ENCODE data around the gene OR51A2. TPM values are rescaled to one million over a fixed set of nuclear protein-coding genes. Genes with fewer than 3 reads are reported as not detected.

The OR51A2 gene
- total RNA-seq, 1 donor from 2014 or later = not detected

DNA sequence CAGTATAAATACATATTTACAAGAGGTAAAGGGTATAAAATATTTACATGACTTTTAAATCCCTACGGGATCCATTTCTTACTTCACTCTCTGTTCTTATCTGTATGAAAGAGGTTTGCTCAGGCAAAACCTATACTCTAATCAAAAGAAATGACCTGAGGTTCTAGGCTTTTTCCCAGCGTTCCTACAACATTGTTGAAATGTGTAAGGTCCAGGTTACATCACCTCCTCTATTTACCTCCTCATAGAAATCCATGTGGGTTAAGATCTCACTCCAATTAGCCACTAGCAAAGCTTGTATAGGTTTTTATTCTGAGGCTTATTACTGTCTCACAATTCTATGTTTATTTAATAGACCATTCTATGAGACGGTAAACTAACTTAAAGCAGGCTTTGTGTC is 27.2 kb upstream of the OR51A2 start:
- TF ChIP-seq CTCF (IDR thresholded peaks at IDR 0.05) (no peak), POLR2AphosphoS5 (IDR thresholded peaks at IDR 0.05; ENCODE audit: insufficient read depth in 1 of 2, low read depth in 1 of 2) (no peak), POLR2A (IDR thresholded peaks at IDR 0.05) (no peak)
- Histone ChIP-seq H3K27me3 (no peaks in the 10 kb centered on the region), H3K4me1 (no peaks in the 10 kb centered on the region), H3K36me3 (no peaks in the 10 kb centered on the region), H3K4me3 (no peak overlapping the region), H3K9me3 (no peaks in the 10 kb centered on the region), H3K27ac (no peak overlapping the region)
- intact Hi-C loops (cut with DNase I) = no loop called here
- no peak for DNase-seq (ENCODE audit: extremely low spot score in 2 of 2)

GRCh38 chr11:4979036-4979435 is 23.5 kb upstream of the OR51A2 start:
- Histone ChIP-seq H3K9me3 (no peaks in the 10 kb centered on the region), H3K4me1 (no peaks in the 10 kb centered on the region), H3K36me3 (no peaks in the 10 kb centered on the region), H3K4me3 (no peak overlapping the region), H3K27ac (no peak overlapping the region), H3K27me3 (no peaks in the 10 kb centered on the region)
- TF ChIP-seq POLR2A (IDR thresholded peaks at IDR 0.05) (no peak), POLR2AphosphoS5 (IDR thresholded peaks at IDR 0.05; ENCODE audit: insufficient read depth in 1 of 2, low read depth in 1 of 2) (no peak), CTCF (IDR thresholded peaks at IDR 0.05) (no peak)
- intact Hi-C loops (cut with DNase I) = no loop called here
- no peak for DNase-seq (ENCODE audit: extremely low spot score in 2 of 2)

- Histone ChIP-seq H3K9me3 (no peaks in the 10 kb centered on the region), H3K4me1 (no peaks in the 10 kb centered on the region), H3K27ac (no peak overlapping the region), H3K27me3 (no peaks in the 10 kb centered on the region), H3K4me3 (no peak overlapping the region), H3K36me3 (no peaks in the 10 kb centered on the region)
- intact Hi-C loops (cut with DNase I) = no loop called here
- no peak for DNase-seq (ENCODE audit: extremely low spot score in 2 of 2)
- TF ChIP-seq POLR2AphosphoS5 (IDR thresholded peaks at IDR 0.05; ENCODE audit: insufficient read depth in 1 of 2, low read depth in 1 of 2) (no peak), CTCF (IDR thresholded peaks at IDR 0.05) (no peak), POLR2A (IDR thresholded peaks at IDR 0.05) (no peak)
Observed at GRCh38 chr11:4975436-4975835, 19.9 kb upstream of the OR51A2 start.

GRCh38 chr11:4962816-4963215 is 7.3 kb upstream of the OR51A2 start:
- H3K4me3 ChIP-seq = no peak overlapping the region
- TF ChIP-seq POLR2A (IDR thresholded peaks at IDR 0.05) = no peak
- no peak for TF ChIP-seq CTCF (IDR thresholded peaks at IDR 0.05)
- TF ChIP-seq POLR2AphosphoS5 (IDR thresholded peaks at IDR 0.05; ENCODE audit: insufficient read depth in 1 of 2, low read depth in 1 of 2) = no peak
- no peak for DNase-seq (ENCODE audit: extremely low spot score in 2 of 2)
- H3K9me3 ChIP-seq = no peaks in the 10 kb centered on the region
- no peaks in the 10 kb centered on the region for H3K27me3 ChIP-seq
- intact Hi-C loops (cut with DNase I) = no loop called here
- no peaks in the 10 kb centered on the region for H3K4me1 ChIP-seq
- H3K27ac ChIP-seq = no peak overlapping the region
- no peaks in the 10 kb centered on the region for H3K36me3 ChIP-seq

DNA sequence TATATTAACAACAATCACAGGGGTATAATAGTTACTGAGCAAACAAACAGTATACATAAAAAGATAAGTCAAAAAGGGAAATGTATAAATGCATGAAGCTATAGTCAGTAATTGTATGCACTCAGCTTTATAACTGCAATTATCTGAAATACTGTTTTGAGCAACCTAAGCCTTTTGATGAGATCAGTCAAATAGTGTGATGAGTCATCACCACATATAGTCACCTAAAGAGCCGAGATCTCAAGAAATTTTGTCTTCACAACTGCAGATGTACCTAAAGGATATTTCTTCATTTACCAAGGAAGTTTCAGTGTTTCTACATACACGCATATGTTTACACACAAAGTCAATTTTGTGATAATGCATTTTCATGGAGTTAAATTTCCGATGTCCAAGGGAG is 5.4 kb upstream of the OR51A2 start:
- no peak for DNase-seq (ENCODE audit: extremely low spot score in 2 of 2)
- Histone ChIP-seq H3K36me3 (no peaks in the 10 kb centered on the region), H3K27ac (no peak overlapping the region), H3K9me3 (no peaks in the 10 kb centered on the region), H3K4me3 (no peak overlapping the region), H3K27me3 (no peaks in the 10 kb centered on the region), H3K4me1 (no peaks in the 10 kb centered on the region)
- TF ChIP-seq POLR2AphosphoS5 (IDR thresholded peaks at IDR 0.05; ENCODE audit: insufficient read depth in 1 of 2, low read depth in 1 of 2) (no peak), CTCF (IDR thresholded peaks at IDR 0.05) (no peak), POLR2A (IDR thresholded peaks at IDR 0.05) (no peak)
- intact Hi-C loops (cut with DNase I) = no loop called here

Data from vagina (tissue), 2 donors.